OCI-LY7 (cell line): Measurements from ENCODE around the gene PRAF2. TPM values are rescaled to one million over a fixed set of nuclear protein-coding genes. Genes with fewer than 3 reads are reported as not detected.

Experiments used
- Bru-seq: library from RNA; stranded (reverse); fragments of 400-500 nt; gene quantifications from one replicate; lab custom pipeline; 2021; lab: Mats Ljungman, UMichigan
- BruChase-seq, 2 experiments: library from RNA; stranded (reverse); fragments of 400-500 nt; gene quantifications; one replicate each; lab custom pipeline; 2021; lab: Mats Ljungman, UMichigan
- BruUV-seq: library from RNA; stranded (reverse); fragments of 400-500 nt; replicated peaks from 2 replicates; lab custom pipeline; 2021; lab: Mats Ljungman, UMichigan
- CTCF ChIA-PET: fragments of 300-600 bp; sonication (Branson Sonifier 250); formaldehyde crosslinking; loops from one replicate; lab custom pipeline; 2022; ENCODE audit warnings: antibody characterized with exemption; ENCODE audit not compliant: unreplicated experiment; lab: Charles Lee
- POLR2A ChIA-PET: fragments of 300-600 bp; sonication (Branson Sonifier 250); formaldehyde crosslinking; loops from one replicate; lab custom pipeline; 2022; ENCODE audit warnings: antibody characterized with exemption; lab: Charles Lee
- DNase-seq: peaks from one replicate; pipeline ENCODE4 v3.0.0-alpha.2; 2015; ENCODE audit warnings: low spot score
- H2AFZ ChIP-seq: fragments of 200-600 bp; sonication (generic), shearing (Covaris generic); 2 replicates; pipeline ENCODE4 v1.6.1; 2014; ENCODE audit warnings: mild to moderate bottlenecking, antibody characterized with exemption, low read length, moderate library complexity
- H3K27ac ChIP-seq: fragments of 200-600 bp; sonication (generic); 2 replicates; pipeline ENCODE4 v1.5.1; 2014; ENCODE audit warnings: mixed run types, low read depth, mild to moderate bottlenecking, moderate library complexity, low read length, inconsistent platforms; ENCODE audit not compliant: poor library complexity, severe bottlenecking
- H3K36me3 ChIP-seq: fragments of 200-600 bp; sonication (generic); 2 replicates; pipeline ENCODE4 v1.6.1; 2014; ENCODE audit warnings: mild to moderate bottlenecking, antibody characterized with exemption, low read length, moderate library complexity, mixed read lengths; ENCODE audit not compliant: insufficient read depth
- H3K4me1 ChIP-seq: fragments of 200-600 bp; sonication (generic); 2 replicates; pipeline ENCODE4 v1.5.1; 2014; ENCODE audit warnings: mild to moderate bottlenecking, low read length; ENCODE audit not compliant: insufficient read depth, poor library complexity, severe bottlenecking
- H3K4me2 ChIP-seq: fragments of 200-600 bp; sonication (generic); 2 replicates; pipeline ENCODE4 v1.6.1; 2014; ENCODE audit warnings: mild to moderate bottlenecking, low read length
- H3K4me3 ChIP-seq: fragments of 200-600 bp; sonication (generic); 2 replicates; pipeline ENCODE4 v1.5.1; 2014; ENCODE audit warnings: mild to moderate bottlenecking, low read depth, low read length; ENCODE audit not compliant: poor library complexity, severe bottlenecking
- H3K79me2 ChIP-seq: fragments of 200-600 bp; sonication (generic); 2 replicates; pipeline ENCODE4 v1.6.1; 2016; ENCODE audit warnings: low read depth, mild to moderate bottlenecking, low read length, moderate library complexity, mixed read lengths; ENCODE audit not compliant: insufficient read depth
- H3K9me2 ChIP-seq: fragments of 200-600 bp; sonication (generic); 2 replicates; pipeline ENCODE4 v1.6.1; 2016; ENCODE audit warnings: mild to moderate bottlenecking, low read length, mixed read lengths; ENCODE audit not compliant: insufficient read depth
- H3K9me3 ChIP-seq: fragments of 200-600 bp; sonication (generic); 2 replicates; pipeline ENCODE4 v1.6.1; 2014; ENCODE audit warnings: mild to moderate bottlenecking, mixed run types, low read length, mixed read lengths
- H4K20me1 ChIP-seq: fragments of 200-600 bp; sonication (generic); 2 replicates; pipeline ENCODE4 v1.6.1; 2014; ENCODE audit warnings: mild to moderate bottlenecking, antibody characterized with exemption, low read length, moderate library complexity, mixed read lengths; ENCODE audit not compliant: insufficient read depth
- EZH2phosphoT487 ChIP-seq: fragments of 200-600 bp; sonication (generic); IDR thresholded peaks from 2 replicates; pipeline ENCODE4 v1.6.1; 2018; ENCODE audit warnings: low read depth, borderline replicate concordance, mild to moderate bottlenecking, mixed run types, antibody characterized with exemption, low read length, moderate library complexity, mixed read lengths
- intact Hi-C: fragments of 100-400 bp; cut with micrococcal nuclease; formaldehyde crosslinking; loops from one replicate; pipeline ENCODE4 v1.10.0; 2022; ENCODE audit not compliant: unreplicated experiment
- long read RNA-seq: library from polyadenylated mRNA; stranded (forward); transcript quantifications from one replicate; pipeline ENCODE4 v2.0.0, GENCODE V29; 2022
- total RNA-seq, 2 experiments: library from RNA; depleted of rRNA in 1 of 2; stranded (reverse); fragments of >200 nt in 1 of 2; shearing (Covaris generic) in 1 of 2; gene quantifications; 2 replicates each; pipeline ENCODE4 v1.2.3, GENCODE V29; 2014 to 2022
- TF ChIP-seq, protein P1 (sequence below): fragments of 200-600 bp; sonication (generic); conservative IDR thresholded peaks from 2 replicates; pipeline ENCODE4 v1.5.1; 2014; ENCODE audit warnings: mild to moderate bottlenecking, antibody characterized with exemption, low read length, moderate library complexity, mixed read lengths

The PRAF2 gene, protein sequence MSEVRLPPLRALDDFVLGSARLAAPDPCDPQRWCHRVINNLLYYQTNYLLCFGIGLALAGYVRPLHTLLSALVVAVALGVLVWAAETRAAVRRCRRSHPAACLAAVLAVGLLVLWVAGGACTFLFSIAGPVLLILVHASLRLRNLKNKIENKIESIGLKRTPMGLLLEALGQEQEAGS
- total RNA-seq (2014; rRNA removed; shearing (Covaris generic)): 2.3 and 8.1 TPM in 2 replicates
- 17.5 and 20.3 TPM in 2 replicates for total RNA-seq (2022)
- percentile 58 among the genes with signal in this experiment for Bru-seq, nascent RNA
- percentile 79 among the genes with signal in this experiment for BruChase-seq, experiment 1, labeled RNA remaining after a 6-hour chase
- BruChase-seq, experiment 2, labeled RNA remaining after a 2-hour chase: percentile 67 among the genes with signal in this experiment
- long read RNA-seq, transcript PRAF2-202 (3 exons, 1,334 nt): major isoform, 25 of 41 reads
- long read RNA-seq, partial matches to known transcripts: 12 of 41 reads
- long read RNA-seq, other reads (novel, unspliced or antisense): 0 of 41 reads

- Histone ChIP-seq H2AFZ (peak within 1 kb of the TSS; percentile 76), H4K20me1 (no peaks in the 10 kb centered on the region), H3K4me1 (peaks cover 7% of the 10 kb centered on the region), H3K4me2 (peak within 1 kb of the TSS; percentile 71), H3K36me3 (no peaks in the 10 kb centered on the region), H3K27ac (no peak within 1 kb of the TSS), H3K4me3 (peak within 1 kb of the TSS; percentile 67), H3K9me2 (no peaks in the 10 kb centered on the region), H3K79me2 (no peaks in the 10 kb centered on the region), H3K9me3 (no peaks in the 10 kb centered on the region)
- no TSS peak for BruUV-seq
- TF ChIP-seq, protein P1, sequence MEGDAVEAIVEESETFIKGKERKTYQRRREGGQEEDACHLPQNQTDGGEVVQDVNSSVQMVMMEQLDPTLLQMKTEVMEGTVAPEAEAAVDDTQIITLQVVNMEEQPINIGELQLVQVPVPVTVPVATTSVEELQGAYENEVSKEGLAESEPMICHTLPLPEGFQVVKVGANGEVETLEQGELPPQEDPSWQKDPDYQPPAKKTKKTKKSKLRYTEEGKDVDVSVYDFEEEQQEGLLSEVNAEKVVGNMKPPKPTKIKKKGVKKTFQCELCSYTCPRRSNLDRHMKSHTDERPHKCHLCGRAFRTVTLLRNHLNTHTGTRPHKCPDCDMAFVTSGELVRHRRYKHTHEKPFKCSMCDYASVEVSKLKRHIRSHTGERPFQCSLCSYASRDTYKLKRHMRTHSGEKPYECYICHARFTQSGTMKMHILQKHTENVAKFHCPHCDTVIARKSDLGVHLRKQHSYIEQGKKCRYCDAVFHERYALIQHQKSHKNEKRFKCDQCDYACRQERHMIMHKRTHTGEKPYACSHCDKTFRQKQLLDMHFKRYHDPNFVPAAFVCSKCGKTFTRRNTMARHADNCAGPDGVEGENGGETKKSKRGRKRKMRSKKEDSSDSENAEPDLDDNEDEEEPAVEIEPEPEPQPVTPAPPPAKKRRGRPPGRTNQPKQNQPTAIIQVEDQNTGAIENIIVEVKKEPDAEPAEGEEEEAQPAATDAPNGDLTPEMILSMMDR: no peak
- TF ChIP-seq EZH2phosphoT487: no peak
- peak; percentile 89 for DNase-seq
- intact Hi-C loops: no loop called here
- CTCF ChIA-PET: no interaction called here
- POLR2A ChIA-PET: no interaction called here
These were observed at the start of gene PRAF2 for GRCh38 chrX:49073601-49074575. TSS of gene PRAF2 (minus strand) at chrX:49074002. CDS start at chrX:49073987, 15 bp downstream.

- no TSS peak for BruUV-seq
- CTCF ChIA-PET: no interaction called here
- peak overlapping the region; percentile 99 for H3K4me3 ChIP-seq
- H3K4me2 ChIP-seq: peak overlapping the region; percentile 89
- H4K20me1 ChIP-seq: no peaks in the 10 kb centered on the region
- peaks cover 7% of the 10 kb centered on the region for H3K4me1 ChIP-seq
- no peak for DNase-seq
- intact Hi-C loops: loop anchor here (5.0 to 10.0 kb wide), 2 partner anchors 40 to 142 kb away; partner anchors contain the start of genes FOXP3, MAGIX and PPP1R3F
- no peak for TF ChIP-seq EZH2phosphoT487
- TF ChIP-seq, protein P1: no peak
- H3K27ac ChIP-seq: no peak overlapping the region
- H3K9me3 ChIP-seq: no peaks in the 10 kb centered on the region
- peaks cover 14% of the 10 kb centered on the region for H3K36me3 ChIP-seq
- POLR2A ChIA-PET: no interaction called here
- H3K79me2 ChIP-seq: peaks cover 11% of the 10 kb centered on the region
- no peak overlapping the region for H2AFZ ChIP-seq
- no peaks in the 10 kb centered on the region for H3K9me2 ChIP-seq
These were observed 48.7 kb upstream of the PRAF2 start for GRCh38 chrX:49122499-49122898.
